ENCODE results near the gene NSUN6. TPM values are rescaled to one million over a fixed set of nuclear protein-coding genes. Genes with fewer than 3 reads are reported as not detected.

Gene NSUN6
- total and polyA plus RNA-seq, 2 experiments from 2014 or later: 4.1 to 5.4 TPM

DNA sequence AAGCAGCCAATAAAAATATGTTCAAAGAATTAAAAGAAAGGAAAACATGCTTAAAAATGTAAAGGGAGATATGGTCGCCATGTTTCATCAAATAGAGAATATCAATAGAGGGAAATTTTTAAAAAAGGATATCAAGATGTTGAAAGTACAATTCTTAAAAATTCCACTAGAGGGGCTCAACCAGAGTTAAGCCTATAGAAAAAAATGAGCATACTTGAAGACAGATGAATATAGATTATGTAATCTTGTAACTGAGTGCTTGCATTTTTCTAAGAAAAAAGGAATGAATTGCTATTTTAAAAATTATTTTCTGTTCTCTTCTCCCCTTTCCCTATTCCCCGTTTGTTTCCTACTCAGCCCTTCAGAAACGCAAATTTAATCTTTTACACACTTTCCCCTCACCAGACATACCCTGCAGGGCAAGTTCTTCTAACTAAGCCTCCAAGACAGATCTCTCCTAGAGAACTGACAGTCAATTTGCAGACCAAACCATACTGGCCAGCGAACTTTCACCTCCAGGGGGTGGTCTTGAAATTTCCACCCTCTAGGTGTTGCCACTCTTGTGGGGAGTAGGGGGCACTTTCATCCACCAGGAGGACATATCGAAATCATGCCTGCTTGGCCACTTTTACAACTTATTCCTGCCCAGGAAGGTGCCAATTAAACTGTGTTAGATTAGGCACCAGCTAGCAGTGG lies 67.7 kb downstream of the NSUN6 start:
- Histone ChIP-seq H3F3A (ENCODE audit: insufficient read depth) (no peaks in the 10 kb centered on the region), H3K4me2 (ENCODE audit: unreplicated experiment) (no peak overlapping the region), H2AFZ (no peak overlapping the region), H3K4me1 (ENCODE audit: insufficient read depth) (no peaks in the 10 kb centered on the region), H3K27ac (no peak overlapping the region), H4K20me1 (ENCODE audit: insufficient read depth) (no peaks in the 10 kb centered on the region), H3K27me3 (replicated peaks; ENCODE audit: insufficient read depth) (no peaks in the 10 kb centered on the region), H3K9me2 (ENCODE audit: insufficient read depth) (no peaks in the 10 kb centered on the region), H3K9me3 (ENCODE audit: low read depth) (no peaks in the 10 kb centered on the region), H3K79me2 (ENCODE audit: insufficient read depth) (no peaks in the 10 kb centered on the region), H3K4me3 (no peak overlapping the region), H3K36me3 (ENCODE audit: low read depth) (no peaks in the 10 kb centered on the region), H3K9ac (no peak overlapping the region)
- in situ Hi-C loops (cut with MboI): no loop called here
- no peak for TF ChIP-seq EZH2 (IDR thresholded peaks at IDR 0.05; ENCODE audit: insufficient read depth, poor library complexity, severe bottlenecking)
- TF ChIP-seq EZH2phosphoT487 (IDR thresholded peaks at IDR 0.05; ENCODE audit: insufficient read depth, low read depth): no peak
- WGBS, 2 experiments (ENCODE audit: low coverage in 1 of 2, low lambda C conversion rate in 2 of 2, missing lambda C conversion rate in 2 of 2): 38 to 45% methylated on average over 5 of the region's 5 CpGs
- peak; percentile 38 for DNase-seq

DNA sequence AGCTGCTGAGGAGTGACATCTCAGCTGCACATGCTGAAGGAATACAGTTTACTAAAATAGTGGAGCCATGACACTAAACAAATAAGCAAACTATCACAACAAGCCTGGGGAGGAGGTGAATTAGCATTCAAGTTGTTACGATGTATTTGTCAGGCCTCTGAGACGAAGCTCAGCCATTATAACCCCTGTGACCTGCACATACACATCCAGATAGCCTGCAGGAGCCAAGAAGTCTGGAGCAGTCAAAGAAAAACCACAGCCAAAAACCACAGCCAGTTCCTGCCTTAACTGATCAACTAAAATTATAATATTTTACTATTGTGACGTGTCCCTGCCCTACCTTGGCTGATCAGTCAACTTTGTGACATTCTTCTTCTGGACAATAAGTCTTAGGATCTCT lies 68.6 kb downstream of the NSUN6 start:
- H4K20me1 ChIP-seq (ENCODE audit: insufficient read depth): no peaks in the 10 kb centered on the region
- in situ Hi-C loops (cut with MboI): no loop called here
- 76 to 82% methylated on average over 3 of the region's 3 CpGs for WGBS, 2 experiments (ENCODE audit: low coverage in 1 of 2, low lambda C conversion rate in 2 of 2, missing lambda C conversion rate in 2 of 2)
- no peak overlapping the region for H2AFZ ChIP-seq
- TF ChIP-seq EZH2 (IDR thresholded peaks at IDR 0.05; ENCODE audit: insufficient read depth, poor library complexity, severe bottlenecking) (no peak), EZH2phosphoT487 (IDR thresholded peaks at IDR 0.05; ENCODE audit: insufficient read depth, low read depth) (no peak)
- no peaks in the 10 kb centered on the region for H3F3A ChIP-seq (ENCODE audit: insufficient read depth)
- no peaks in the 10 kb centered on the region for H3K36me3 ChIP-seq (ENCODE audit: low read depth)
- H3K9me2 ChIP-seq (ENCODE audit: insufficient read depth): no peaks in the 10 kb centered on the region
- no peak overlapping the region for H3K4me2 ChIP-seq (ENCODE audit: unreplicated experiment)
- no peak overlapping the region for H3K9ac ChIP-seq
- H3K4me3 ChIP-seq: no peak overlapping the region
- no peaks in the 10 kb centered on the region for H3K79me2 ChIP-seq (ENCODE audit: insufficient read depth)
- DNase-seq: no peak
- H3K27ac ChIP-seq: no peak overlapping the region
- no peaks in the 10 kb centered on the region for H3K9me3 ChIP-seq (ENCODE audit: low read depth)
- no peaks in the 10 kb centered on the region for H3K4me1 ChIP-seq (ENCODE audit: insufficient read depth)
- H3K27me3 ChIP-seq (replicated peaks; ENCODE audit: insufficient read depth): no peaks in the 10 kb centered on the region

DNA sequence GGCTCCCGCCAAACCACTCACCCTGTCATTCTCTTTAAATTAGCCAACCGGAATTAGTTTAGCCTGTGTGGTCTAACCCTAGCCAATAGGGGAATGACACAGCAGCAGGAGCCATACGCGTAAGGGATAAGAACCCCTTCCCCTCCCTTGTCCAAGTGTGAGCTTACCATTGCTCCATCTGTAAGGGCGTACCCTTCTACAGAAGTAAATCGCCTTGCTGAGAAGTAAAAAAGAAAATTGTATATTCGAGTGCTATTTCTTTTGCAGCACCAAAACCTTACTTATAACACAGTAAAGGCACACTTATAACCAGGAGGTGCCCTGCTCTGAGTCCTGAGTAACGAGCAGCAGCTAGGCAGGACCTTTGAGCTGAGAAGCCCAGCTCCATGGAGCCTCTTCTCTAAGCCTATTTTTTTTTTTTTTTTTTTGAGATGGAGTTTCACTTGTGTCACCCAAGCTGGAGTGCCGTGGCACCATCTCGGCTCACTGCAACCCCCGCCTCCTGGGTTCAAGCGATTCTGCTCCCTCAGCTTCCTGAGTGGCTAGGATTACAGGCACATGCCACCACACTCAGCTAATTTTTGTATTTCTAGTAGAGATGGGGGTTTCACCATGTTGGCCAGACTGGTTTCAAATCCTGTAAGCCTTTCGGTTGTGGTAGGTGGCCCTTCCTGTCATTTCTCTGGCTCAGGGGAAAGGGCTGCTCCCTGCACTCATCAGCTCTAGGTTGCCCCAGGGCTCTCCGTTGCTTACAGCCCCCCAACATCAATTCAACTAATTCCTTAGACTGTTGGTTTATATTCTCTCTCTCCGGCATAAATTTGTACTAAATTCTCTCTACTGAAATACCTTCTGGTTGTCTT lies 73.3 kb downstream of the NSUN6 start:
- in situ Hi-C loops (cut with MboI): no loop called here
- Histone ChIP-seq H3F3A (ENCODE audit: insufficient read depth) (no peaks in the 10 kb centered on the region), H3K4me3 (no peak overlapping the region), H3K9me2 (ENCODE audit: insufficient read depth) (no peaks in the 10 kb centered on the region), H2AFZ (no peak overlapping the region), H3K9me3 (ENCODE audit: low read depth) (no peaks in the 10 kb centered on the region), H3K27ac (no peak overlapping the region), H3K4me1 (ENCODE audit: insufficient read depth) (no peaks in the 10 kb centered on the region), H3K27me3 (replicated peaks; ENCODE audit: insufficient read depth) (no peaks in the 10 kb centered on the region), H4K20me1 (ENCODE audit: insufficient read depth) (no peaks in the 10 kb centered on the region), H3K79me2 (ENCODE audit: insufficient read depth) (no peaks in the 10 kb centered on the region), H3K36me3 (ENCODE audit: low read depth) (no peaks in the 10 kb centered on the region), H3K9ac (no peak overlapping the region), H3K4me2 (ENCODE audit: unreplicated experiment) (no peak overlapping the region)
- 87 to 90% methylated on average over 12 to 15 of the region's 15 CpGs for WGBS, 2 experiments (ENCODE audit: low coverage in 1 of 2, low lambda C conversion rate in 2 of 2, missing lambda C conversion rate in 2 of 2)
- no peak for DNase-seq
- TF ChIP-seq EZH2 (IDR thresholded peaks at IDR 0.05; ENCODE audit: insufficient read depth, poor library complexity, severe bottlenecking): no peak
- no peak for TF ChIP-seq EZH2phosphoT487 (IDR thresholded peaks at IDR 0.05; ENCODE audit: insufficient read depth, low read depth)

DNA sequence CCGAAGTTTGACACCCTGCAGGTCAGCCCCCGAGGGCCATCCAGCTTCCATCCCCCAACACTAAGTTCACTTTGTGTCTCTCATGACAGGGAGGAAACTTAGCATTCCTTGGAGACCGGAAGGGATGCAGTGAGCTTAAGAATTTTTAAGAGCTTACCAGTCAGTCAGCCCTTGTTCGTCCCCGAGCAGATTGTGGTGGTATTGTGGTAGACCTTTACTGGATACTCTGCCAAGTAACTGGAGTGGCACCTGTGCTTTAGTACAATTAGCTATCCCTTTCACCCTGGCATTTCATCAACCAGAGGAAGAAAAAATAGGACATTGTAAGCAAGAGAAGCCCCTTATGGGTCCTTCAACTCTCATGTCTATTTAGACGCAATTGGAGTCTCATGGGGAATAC lies 74.8 kb downstream of the NSUN6 start:
- no peak for DNase-seq
- no peak overlapping the region for H3K9ac ChIP-seq
- no peaks in the 10 kb centered on the region for H3K9me3 ChIP-seq (ENCODE audit: low read depth)
- no peaks in the 10 kb centered on the region for H3K27me3 ChIP-seq (replicated peaks; ENCODE audit: insufficient read depth)
- H3K27ac ChIP-seq: no peak overlapping the region
- H3K79me2 ChIP-seq (ENCODE audit: insufficient read depth): no peaks in the 10 kb centered on the region
- no peaks in the 10 kb centered on the region for H3K9me2 ChIP-seq (ENCODE audit: insufficient read depth)
- no peaks in the 10 kb centered on the region for H3K4me1 ChIP-seq (ENCODE audit: insufficient read depth)
- H3K4me3 ChIP-seq: no peak overlapping the region
- WGBS, 2 experiments (ENCODE audit: low coverage in 1 of 2, low lambda C conversion rate in 2 of 2, missing lambda C conversion rate in 2 of 2): 99 to 100% methylated on average over 6 of the region's 6 CpGs
- no peak overlapping the region for H2AFZ ChIP-seq
- in situ Hi-C loops (cut with MboI): no loop called here
- H3F3A ChIP-seq (ENCODE audit: insufficient read depth): no peaks in the 10 kb centered on the region
- TF ChIP-seq EZH2phosphoT487 (IDR thresholded peaks at IDR 0.05; ENCODE audit: insufficient read depth, low read depth) (no peak), EZH2 (IDR thresholded peaks at IDR 0.05; ENCODE audit: insufficient read depth, poor library complexity, severe bottlenecking) (no peak)
- H3K4me2 ChIP-seq (ENCODE audit: unreplicated experiment): no peak overlapping the region
- H4K20me1 ChIP-seq (ENCODE audit: insufficient read depth): no peaks in the 10 kb centered on the region
- H3K36me3 ChIP-seq (ENCODE audit: low read depth): no peaks in the 10 kb centered on the region
